Cerebellar cortex (tissue), 1 donor: ENCODE results near the gene BCO2.

Experiments
- DNase-seq: peaks from one replicate; pipeline ENCODE4 v3.0.0-alpha.2; 2015; ENCODE audit warnings: low spot score

BCO2 gene

DNA sequence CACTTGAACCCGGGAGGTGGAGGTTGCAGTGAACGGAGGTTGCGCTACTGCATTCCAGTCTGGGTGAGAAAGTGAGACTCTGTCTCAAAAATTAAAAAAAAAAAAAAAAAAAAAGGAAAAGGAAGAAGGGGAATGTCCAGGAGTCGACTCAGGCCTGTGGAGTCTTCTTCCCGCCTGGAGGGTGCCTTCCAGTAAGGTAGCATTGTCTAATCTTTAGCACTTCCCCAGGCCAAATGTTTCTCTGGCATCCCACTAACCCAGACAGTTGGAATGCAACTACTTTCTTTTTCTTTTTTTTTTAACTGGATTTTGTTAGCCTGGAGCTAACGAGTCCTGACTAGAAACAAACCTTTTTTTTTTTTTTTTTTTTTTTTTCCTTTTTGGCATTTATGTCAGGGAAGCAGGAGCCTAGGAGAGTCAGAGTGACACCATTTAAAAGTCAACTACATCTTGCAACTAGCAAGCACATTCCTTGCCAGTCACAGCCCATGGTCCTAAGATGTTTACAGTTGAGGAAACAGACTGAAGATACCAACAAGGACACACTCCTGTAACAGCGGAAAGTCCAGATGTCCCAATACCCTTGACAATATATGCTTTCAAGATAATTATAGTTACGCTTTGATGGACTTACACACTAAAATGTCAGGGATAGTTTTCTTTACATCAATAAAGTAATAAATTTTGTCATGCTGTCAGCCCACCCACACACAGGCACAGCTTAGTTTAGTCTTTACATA, 74.7 kb downstream of the BCO2 start:
- no peak for DNase-seq

GRCh38 chr11:112253605-112254242, 78.4 kb downstream of the BCO2 start:
- DNase-seq, result no peak

DNA sequence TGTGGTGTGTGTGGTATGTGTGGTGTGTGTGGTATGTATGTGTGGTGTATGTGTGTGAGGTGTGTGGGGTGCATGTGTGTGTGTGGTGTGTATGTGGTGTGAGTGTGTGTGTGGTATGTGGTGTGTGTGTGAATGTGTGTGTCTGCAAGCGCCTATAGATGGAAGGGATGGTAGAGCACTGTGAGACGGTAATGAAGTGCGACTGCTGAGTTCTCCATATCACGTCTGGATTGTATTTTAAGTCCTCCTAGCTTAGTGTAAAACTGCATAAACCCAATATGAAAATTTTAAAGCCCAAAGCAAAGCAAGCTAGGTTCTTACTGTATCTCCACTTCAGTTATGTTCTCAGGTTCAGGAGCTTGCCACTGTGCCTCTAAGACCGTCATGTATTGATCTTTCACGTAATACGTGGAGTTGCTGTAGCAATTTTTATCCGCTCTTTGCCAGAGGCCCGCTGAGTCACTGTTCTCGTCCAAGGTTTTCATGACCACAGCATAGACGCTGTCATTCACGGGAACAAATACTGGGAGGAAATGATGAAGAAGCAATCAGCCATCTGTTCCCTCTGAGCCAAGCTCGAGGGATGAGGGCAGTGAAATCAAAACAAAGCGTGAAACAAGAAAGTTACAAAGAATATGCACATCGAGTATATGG, 79.9 kb downstream of the BCO2 start:
- DNase-seq, result peak; percentile 61

DNA sequence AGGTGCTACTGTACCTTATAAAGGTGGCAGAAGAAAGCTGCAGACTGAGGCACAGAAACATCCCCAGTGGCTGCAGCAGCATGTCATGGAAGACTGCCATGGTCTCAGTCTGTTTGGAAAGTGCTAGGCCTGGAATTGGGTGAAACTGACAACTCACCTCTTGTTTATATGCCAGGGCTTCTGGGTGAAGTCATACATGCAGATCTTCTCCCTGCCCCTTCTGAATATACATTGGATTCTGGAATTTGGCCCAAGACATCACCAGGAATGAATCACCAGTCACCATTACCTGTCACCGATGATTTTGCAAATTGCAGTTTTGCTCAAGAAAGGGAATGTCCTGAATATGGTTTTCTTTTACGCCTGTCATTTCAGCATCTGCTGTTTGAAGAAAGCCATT, 85.2 kb downstream of the BCO2 start, which contains the start of gene PLET1:
Gene PLET1, minus strand, starts transcription at position 371 of the 400 bp plus-strand sequence. Its CDS starts 271 bp downstream, at position 100.
- DNase-seq, result no peak

GRCh38 chr11:112265659-112266409, 90.5 kb downstream of the BCO2 start:
- DNase-seq, result no peak

GRCh38 chr11:112266410-112266778, 91.1 kb downstream of the BCO2 start:
- DNase-seq, result no peak

GRCh38 chr11:112267188-112267591, 91.9 kb downstream of the BCO2 start:
- DNase-seq, result no peak

- no peak for DNase-seq
Observed at GRCh38 chr11:112268406-112268805, 93.1 kb downstream of the BCO2 start.
